Measurements from ENCODE around the gene DPPA5. TPM values are rescaled to one million over a fixed set of nuclear protein-coding genes. Genes with fewer than 3 reads are reported as not detected.
A peak's percentile ranks its signal among the peaks of the same experiment; 100 is the strongest.

DPPA5 gene
- total and polyA plus RNA-seq, 9 of the 15 experiments (the other 6 are each of a cell fraction or from before 2014, with no cell fraction given), result not detected

DNA sequence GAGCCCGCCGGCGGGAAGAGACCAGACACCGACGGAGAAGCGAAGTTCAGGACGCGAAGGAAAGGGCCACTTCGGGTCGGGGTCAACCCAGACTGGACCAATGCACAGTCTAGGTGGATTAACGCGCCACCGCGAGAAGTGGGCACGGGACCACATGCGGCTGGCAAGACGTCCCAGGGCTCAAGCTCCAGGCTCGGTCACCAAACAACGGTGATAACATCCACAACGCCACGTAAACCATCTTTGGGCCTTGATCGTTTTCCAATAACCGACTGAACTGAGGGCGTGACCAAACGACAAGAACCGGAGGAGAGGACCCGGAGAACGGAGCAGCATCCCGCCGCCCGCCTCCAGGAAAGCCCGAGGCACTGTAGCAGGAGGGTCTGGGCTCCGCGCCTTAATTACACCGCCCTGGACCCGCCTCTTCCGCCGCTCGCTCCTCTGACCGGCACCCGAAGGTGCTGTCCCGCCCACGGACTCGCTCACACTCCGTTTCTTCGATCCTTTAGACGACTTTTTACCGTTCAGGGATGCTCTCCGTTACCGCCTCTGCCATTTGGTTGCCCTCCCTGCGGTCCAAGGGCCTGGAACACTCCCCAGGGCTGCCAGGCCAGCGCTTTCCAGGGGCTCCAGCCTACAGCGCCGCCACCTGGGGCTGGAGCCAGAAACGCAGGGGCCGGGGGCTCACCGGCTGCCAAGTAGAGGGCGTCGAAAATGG lies 44.1 kb downstream of the DPPA5 start (continued):
- TF ChIP-seq, protein P1, sequence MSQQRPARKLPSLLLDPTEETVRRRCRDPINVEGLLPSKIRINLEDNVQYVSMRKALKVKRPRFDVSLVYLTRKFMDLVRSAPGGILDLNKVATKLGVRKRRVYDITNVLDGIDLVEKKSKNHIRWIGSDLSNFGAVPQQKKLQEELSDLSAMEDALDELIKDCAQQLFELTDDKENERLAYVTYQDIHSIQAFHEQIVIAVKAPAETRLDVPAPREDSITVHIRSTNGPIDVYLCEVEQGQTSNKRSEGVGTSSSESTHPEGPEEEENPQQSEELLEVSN (IDR thresholded peaks at IDR 0.05; ENCODE audit: borderline replicate concordance in 1 of 2, extremely low read depth in 1 of 2, insufficient read depth in 1 of 2, insufficient read length in 1 of 2, low read depth in 1 of 2, low read length in 1 of 2, poor library complexity in 1 of 2, severe bottlenecking in 1 of 2), result peak; percentile 56 to 88
- TF ChIP-seq ZNF124 (CRISPR knock-in tag; IDR thresholded peaks at IDR 0.05) (no peak), RBM15 (IDR thresholded peaks at IDR 0.05; ENCODE audit: insufficient read depth, low read length) (no peak), EP300 (IDR thresholded peaks at IDR 0.05; ENCODE audit: low read length) (no peak), STAT5A (IDR thresholded peaks at IDR 0.05; ENCODE audit: borderline replicate concordance, low read length) (no peak), RBM14 (IDR thresholded peaks at IDR 0.05; ENCODE audit: borderline replicate concordance, insufficient read depth, low read depth, low read length) (no peak), ZNF696 (CRISPR knock-in tag; conservative IDR thresholded peaks at IDR 0.05) (no peak), NR2C2 (CRISPR knock-in tag; IDR thresholded peaks at IDR 0.05) (peak; percentile 52; the same call in 1 of the 2 replicates), NR2C2 (tag; IDR thresholded peaks at IDR 0.05) (peak; percentile 7; the same call in 1 of the 2 replicates), FOS (IDR thresholded peaks at IDR 0.05; ENCODE audit: extremely low read depth, insufficient read length) (no peak), STAG1 (CRISPR knock-in tag; IDR thresholded peaks at IDR 0.05; ENCODE audit: borderline replicate concordance) (no peak), ZNF436 (CRISPR knock-in tag; IDR thresholded peaks at IDR 0.05) (no peak), ZNF277 (CRISPR knock-in tag; IDR thresholded peaks at IDR 0.05; ENCODE audit: borderline replicate concordance) (no peak), CREBBP (IDR thresholded peaks at IDR 0.05; ENCODE audit: low read depth, low read length) (no peak), ZNF77 (CRISPR knock-in tag; IDR thresholded peaks at IDR 0.05) (no peak), RB1 (IDR thresholded peaks at IDR 0.05; ENCODE audit: low read depth) (peak; percentile 47; the same call in 1 of the 2 replicates)
- TF ChIP-seq, protein P2, sequence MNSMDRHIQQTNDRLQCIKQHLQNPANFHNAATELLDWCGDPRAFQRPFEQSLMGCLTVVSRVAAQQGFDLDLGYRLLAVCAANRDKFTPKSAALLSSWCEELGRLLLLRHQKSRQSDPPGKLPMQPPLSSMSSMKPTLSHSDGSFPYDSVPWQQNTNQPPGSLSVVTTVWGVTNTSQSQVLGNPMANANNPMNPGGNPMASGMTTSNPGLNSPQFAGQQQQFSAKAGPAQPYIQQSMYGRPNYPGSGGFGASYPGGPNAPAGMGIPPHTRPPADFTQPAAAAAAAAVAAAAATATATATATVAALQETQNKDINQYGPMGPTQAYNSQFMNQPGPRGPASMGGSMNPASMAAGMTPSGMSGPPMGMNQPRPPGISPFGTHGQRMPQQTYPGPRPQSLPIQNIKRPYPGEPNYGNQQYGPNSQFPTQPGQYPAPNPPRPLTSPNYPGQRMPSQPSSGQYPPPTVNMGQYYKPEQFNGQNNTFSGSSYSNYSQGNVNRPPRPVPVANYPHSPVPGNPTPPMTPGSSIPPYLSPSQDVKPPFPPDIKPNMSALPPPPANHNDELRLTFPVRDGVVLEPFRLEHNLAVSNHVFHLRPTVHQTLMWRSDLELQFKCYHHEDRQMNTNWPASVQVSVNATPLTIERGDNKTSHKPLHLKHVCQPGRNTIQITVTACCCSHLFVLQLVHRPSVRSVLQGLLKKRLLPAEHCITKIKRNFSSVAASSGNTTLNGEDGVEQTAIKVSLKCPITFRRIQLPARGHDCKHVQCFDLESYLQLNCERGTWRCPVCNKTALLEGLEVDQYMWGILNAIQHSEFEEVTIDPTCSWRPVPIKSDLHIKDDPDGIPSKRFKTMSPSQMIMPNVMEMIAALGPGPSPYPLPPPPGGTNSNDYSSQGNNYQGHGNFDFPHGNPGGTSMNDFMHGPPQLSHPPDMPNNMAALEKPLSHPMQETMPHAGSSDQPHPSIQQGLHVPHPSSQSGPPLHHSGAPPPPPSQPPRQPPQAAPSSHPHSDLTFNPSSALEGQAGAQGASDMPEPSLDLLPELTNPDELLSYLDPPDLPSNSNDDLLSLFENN (IDR thresholded peaks at IDR 0.05; ENCODE audit: low read depth in 2 of 2, low read length in 2 of 2), result no peak
- TF ChIP-seq, protein P3, sequence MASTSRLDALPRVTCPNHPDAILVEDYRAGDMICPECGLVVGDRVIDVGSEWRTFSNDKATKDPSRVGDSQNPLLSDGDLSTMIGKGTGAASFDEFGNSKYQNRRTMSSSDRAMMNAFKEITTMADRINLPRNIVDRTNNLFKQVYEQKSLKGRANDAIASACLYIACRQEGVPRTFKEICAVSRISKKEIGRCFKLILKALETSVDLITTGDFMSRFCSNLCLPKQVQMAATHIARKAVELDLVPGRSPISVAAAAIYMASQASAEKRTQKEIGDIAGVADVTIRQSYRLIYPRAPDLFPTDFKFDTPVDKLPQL (IDR thresholded peaks at IDR 0.05; ENCODE audit: extremely low read depth, insufficient read length), result no peak
- TF ChIP-seq, protein P4, sequence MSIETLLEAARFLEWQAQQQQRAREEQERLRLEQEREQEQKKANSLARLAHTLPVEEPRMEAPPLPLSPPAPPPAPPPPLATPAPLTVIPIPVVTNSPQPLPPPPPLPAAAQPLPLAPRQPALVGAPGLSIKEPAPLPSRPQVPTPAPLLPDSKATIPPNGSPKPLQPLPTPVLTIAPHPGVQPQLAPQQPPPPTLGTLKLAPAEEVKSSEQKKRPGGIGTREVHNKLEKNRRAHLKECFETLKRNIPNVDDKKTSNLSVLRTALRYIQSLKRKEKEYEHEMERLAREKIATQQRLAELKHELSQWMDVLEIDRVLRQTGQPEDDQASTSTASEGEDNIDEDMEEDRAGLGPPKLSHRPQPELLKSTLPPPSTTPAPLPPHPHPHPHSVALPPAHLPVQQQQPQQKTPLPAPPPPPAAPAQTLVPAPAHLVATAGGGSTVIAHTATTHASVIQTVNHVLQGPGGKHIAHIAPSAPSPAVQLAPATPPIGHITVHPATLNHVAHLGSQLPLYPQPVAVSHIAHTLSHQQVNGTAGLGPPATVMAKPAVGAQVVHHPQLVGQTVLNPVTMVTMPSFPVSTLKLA (conservative IDR thresholded peaks at IDR 0.05), result no peak; a peak in 1 of 4 replicates

Data from K562 (cell line).